GM12873 (cell line): ENCODE data around the gene SH3GLB1.

ENCODE experiments used
- CTCF ChIP-seq: IDR thresholded peaks from 2 replicates; pipeline ENCODE4 v1.5.1; 2012; ENCODE audit warnings: low read depth, mild to moderate bottlenecking, moderate library complexity, low read length, control low read depth; ENCODE audit not compliant: insufficient read depth; ENCODE audit errors: missing control alignments

Gene SH3GLB1

GRCh38 chr1:86701731-86702130, 2.6 kb upstream of the SH3GLB1 start:
- no peak for TF ChIP-seq CTCF

GRCh38 chr1:86703696-86704457, 499 bp upstream of the SH3GLB1 start:
- no peak for TF ChIP-seq CTCF

- no peak for TF ChIP-seq CTCF
Observed at GRCh38 chr1:86704972-86705664, 742 bp downstream of the SH3GLB1 start.

GRCh38 chr1:86705665-86705985, 1.2 kb downstream of the SH3GLB1 start:
- no peak for TF ChIP-seq CTCF

GRCh38 chr1:86706018-86706635, 1.8 kb downstream of the SH3GLB1 start:
- TF ChIP-seq CTCF = no peak

GRCh38 chr1:86708920-86709319, 4.5 kb downstream of the SH3GLB1 start:
- TF ChIP-seq CTCF = no peak

- TF ChIP-seq CTCF = no peak
Observed at GRCh38 chr1:86712088-86712860, 7.9 kb downstream of the SH3GLB1 start.
